OCI-LY7 (cell line): Measurements from ENCODE around the gene DCHS1.

Source experiments
- EZH2phosphoT487 ChIP-seq: fragments of 200-600 bp; sonication (generic); IDR thresholded peaks from 2 replicates; pipeline ENCODE4 v1.6.1; 2018; ENCODE audit warnings: low read depth, borderline replicate concordance, mild to moderate bottlenecking, mixed run types, antibody characterized with exemption, low read length, moderate library complexity, mixed read lengths
- TF ChIP-seq, protein P1 (sequence below): fragments of 200-600 bp; sonication (generic); conservative IDR thresholded peaks from 2 replicates; pipeline ENCODE4 v1.5.1; 2014; ENCODE audit warnings: mild to moderate bottlenecking, antibody characterized with exemption, low read length, moderate library complexity, mixed read lengths

DNA sequence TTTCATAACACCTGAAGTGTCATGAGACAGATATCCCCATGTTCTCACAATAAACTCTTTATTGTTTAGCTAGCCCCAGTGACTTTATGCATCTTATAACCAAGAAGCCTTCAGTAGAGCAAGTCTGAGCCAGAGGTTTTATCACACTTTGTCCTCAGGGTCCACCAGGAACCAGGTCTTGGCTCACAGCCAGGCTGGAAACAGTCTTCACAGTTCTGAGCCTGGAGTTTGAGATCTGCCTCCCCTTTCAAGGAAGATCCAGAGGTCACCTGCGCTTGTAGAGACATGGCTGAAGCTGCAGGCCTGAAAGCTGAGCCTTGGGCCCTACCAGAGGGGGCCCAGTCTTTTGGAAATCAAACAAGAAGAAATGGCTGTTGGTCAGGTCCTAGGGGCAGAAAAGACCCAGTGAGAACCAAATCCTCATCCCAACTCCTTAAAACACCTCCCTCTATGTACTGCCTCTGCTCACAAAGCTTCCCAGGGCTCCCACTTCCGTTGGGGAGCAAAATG, 55.7 kb downstream of the DCHS1 start:
- TF ChIP-seq, protein P1, sequence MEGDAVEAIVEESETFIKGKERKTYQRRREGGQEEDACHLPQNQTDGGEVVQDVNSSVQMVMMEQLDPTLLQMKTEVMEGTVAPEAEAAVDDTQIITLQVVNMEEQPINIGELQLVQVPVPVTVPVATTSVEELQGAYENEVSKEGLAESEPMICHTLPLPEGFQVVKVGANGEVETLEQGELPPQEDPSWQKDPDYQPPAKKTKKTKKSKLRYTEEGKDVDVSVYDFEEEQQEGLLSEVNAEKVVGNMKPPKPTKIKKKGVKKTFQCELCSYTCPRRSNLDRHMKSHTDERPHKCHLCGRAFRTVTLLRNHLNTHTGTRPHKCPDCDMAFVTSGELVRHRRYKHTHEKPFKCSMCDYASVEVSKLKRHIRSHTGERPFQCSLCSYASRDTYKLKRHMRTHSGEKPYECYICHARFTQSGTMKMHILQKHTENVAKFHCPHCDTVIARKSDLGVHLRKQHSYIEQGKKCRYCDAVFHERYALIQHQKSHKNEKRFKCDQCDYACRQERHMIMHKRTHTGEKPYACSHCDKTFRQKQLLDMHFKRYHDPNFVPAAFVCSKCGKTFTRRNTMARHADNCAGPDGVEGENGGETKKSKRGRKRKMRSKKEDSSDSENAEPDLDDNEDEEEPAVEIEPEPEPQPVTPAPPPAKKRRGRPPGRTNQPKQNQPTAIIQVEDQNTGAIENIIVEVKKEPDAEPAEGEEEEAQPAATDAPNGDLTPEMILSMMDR = no peak
- TF ChIP-seq EZH2phosphoT487 = no peak
